Neural progenitor cell (in vitro differentiated cells): ENCODE results near the gene CTSD. TPM values are rescaled to one million over a fixed set of nuclear protein-coding genes. Genes with fewer than 3 reads are reported as not detected.

Experiments used
- DNase-seq: peaks from one replicate; pipeline ENCODE4 v3.0.0-alpha.2; 2016; ENCODE audit warnings: low spot score
- H2AFZ ChIP-seq: fragments of 200-600 bp; sonication (generic); replicated peaks from 2 replicates; pipeline ENCODE4 v1.6.1; 2016; ENCODE audit warnings: antibody characterized with exemption
- H3F3A ChIP-seq: fragments of 200-600 bp; sonication (generic); 2 replicates; pipeline ENCODE4 v1.6.1; 2016; ENCODE audit warnings: antibody characterized with exemption, low read depth
- H3K27ac ChIP-seq: fragments of 200-600 bp; sonication (generic); 2 replicates; pipeline ENCODE4 v1.5.1; 2016; ENCODE audit warnings: mild to moderate bottlenecking
- H3K27me3 ChIP-seq: fragments of 200-600 bp; sonication (generic); 2 replicates; pipeline ENCODE4 v1.6.1; 2016; ENCODE audit warnings: mild to moderate bottlenecking, moderate library complexity
- H3K36me3 ChIP-seq: fragments of 200-600 bp; sonication (generic); 2 replicates; pipeline ENCODE4 v1.5.1; 2016
- H3K4me1 ChIP-seq: fragments of 200-600 bp; sonication (generic); 2 replicates; pipeline ENCODE4 v1.6.1; 2016; ENCODE audit warnings: mixed run types
- H3K4me2 ChIP-seq: fragments of 200-600 bp; sonication (generic); 2 replicates; pipeline ENCODE4 v1.6.1; 2016
- H3K4me3 ChIP-seq: fragments of 200-600 bp; sonication (generic); 2 replicates; pipeline ENCODE4 v1.5.1; 2016
- H3K79me2 ChIP-seq: fragments of 200-600 bp; sonication (generic); 2 replicates; pipeline ENCODE4 v1.6.1; 2016; ENCODE audit warnings: low read depth
- H3K9ac ChIP-seq: fragments of 200-600 bp; sonication (generic); 2 replicates; pipeline ENCODE4 v1.6.1; 2016
- H3K9me3 ChIP-seq: fragments of 200-600 bp; sonication (generic); 2 replicates; pipeline ENCODE4 v1.5.1; 2016; ENCODE audit warnings: low read depth
- H4K20me1 ChIP-seq: fragments of 200-600 bp; sonication (generic); 2 replicates; pipeline ENCODE4 v1.6.1; 2016; ENCODE audit warnings: low read depth
- H3K27ac Mint-ChIP-seq: 3 replicates; pipeline ENCODE4 v1.8.0; 2021; ENCODE audit warnings: mixed read lengths
- H3K27me3 Mint-ChIP-seq: 2 replicates; pipeline ENCODE4 v1.8.0; 2022; ENCODE audit warnings: low read depth, mild to moderate bottlenecking, inconsistent platforms, moderate library complexity, mixed read lengths; ENCODE audit not compliant: insufficient read depth
- H3K36me3 Mint-ChIP-seq: 3 replicates; pipeline ENCODE4 v1.8.0; 2021; ENCODE audit warnings: mixed read lengths
- H3K4me1 Mint-ChIP-seq: 3 replicates; pipeline ENCODE4 v1.8.0; 2021; ENCODE audit warnings: mixed read lengths
- H3K4me3 Mint-ChIP-seq: 3 replicates; pipeline ENCODE4 v1.8.0; 2021; ENCODE audit warnings: mild to moderate bottlenecking, moderate library complexity, mixed read lengths
- H3K9me3 Mint-ChIP-seq: 3 replicates; pipeline ENCODE4 v1.8.0; 2020; ENCODE audit warnings: mixed read lengths
- CTCF ChIP-seq: fragments of 200-600 bp; sonication (generic); IDR thresholded peaks from 2 replicates; pipeline ENCODE4 v1.5.1; 2017; ENCODE audit warnings: antibody characterized with exemption, mild to moderate bottlenecking
- EZH2 ChIP-seq: fragments of 200-600 bp; sonication (generic); IDR thresholded peaks from 2 replicates; pipeline ENCODE4 v1.6.1; 2017; ENCODE audit warnings: antibody characterized with exemption, mild to moderate bottlenecking, moderate library complexity
- EZH2phosphoT487 ChIP-seq: fragments of 200-600 bp; sonication (generic); IDR thresholded peaks from 2 replicates; pipeline ENCODE4 v1.6.1; 2017; ENCODE audit warnings: antibody characterized with exemption
- total RNA-seq: library from RNA; depleted of rRNA; stranded (reverse); fragments of >200 nt; gene quantifications from 2 replicates; pipeline ENCODE4 v1.2.3, GENCODE V29; 2015; ENCODE audit warnings: low replicate concordance

Gene CTSD
- total RNA-seq, 1 donor from 2014 or later: 38.2 TPM

GRCh38 chr11:1760351-1761109 is 3.2 kb downstream of the CTSD start:
- Histone ChIP-seq H4K20me1 (no peaks in the 10 kb centered on the region), H3K9me3 (no peaks in the 10 kb centered on the region), H3K4me3 (no peak overlapping the region), H3K4me2 (no peak overlapping the region), H3K9ac (no peak overlapping the region), H3K27me3 (no peaks in the 10 kb centered on the region), H2AFZ (no peak overlapping the region), H3K27ac (no peak overlapping the region), H3K36me3 (no peaks in the 10 kb centered on the region), H3K4me1 (no peaks in the 10 kb centered on the region), H3F3A (no peaks in the 10 kb centered on the region), H3K79me2 (peaks cover 13% of the 10 kb centered on the region)
- H3K9me3 Mint-ChIP-seq: no peaks in the 10 kb centered on the region
- H3K36me3 Mint-ChIP-seq: no peaks in the 10 kb centered on the region
- no peak overlapping the region for H3K27ac Mint-ChIP-seq
- no peak for DNase-seq
- no peak overlapping the region for H3K4me3 Mint-ChIP-seq
- H3K27me3 Mint-ChIP-seq: peaks cover 2% of the 10 kb centered on the region
- H3K4me1 Mint-ChIP-seq: peaks cover 7% of the 10 kb centered on the region
- TF ChIP-seq EZH2phosphoT487: no peak
- no peak for TF ChIP-seq EZH2
- no peak for TF ChIP-seq CTCF

- no peaks in the 10 kb centered on the region for H4K20me1 ChIP-seq
- no peaks in the 10 kb centered on the region for H3K36me3 ChIP-seq
- no peak overlapping the region for H3K27ac ChIP-seq
- no peak for DNase-seq
- no peaks in the 10 kb centered on the region for H3K27me3 ChIP-seq
- no peak overlapping the region for H2AFZ ChIP-seq
- Mint-ChIP-seq H3K36me3 (no peaks in the 10 kb centered on the region), H3K27ac (no peak overlapping the region), H3K27me3 (peaks cover 2% of the 10 kb centered on the region), H3K4me1 (peaks cover 7% of the 10 kb centered on the region), H3K9me3 (no peaks in the 10 kb centered on the region), H3K4me3 (no peak overlapping the region)
- H3K9me3 ChIP-seq: no peaks in the 10 kb centered on the region
- TF ChIP-seq EZH2phosphoT487 (no peak), EZH2 (no peak), CTCF (no peak)
- H3K9ac ChIP-seq: no peak overlapping the region
- H3F3A ChIP-seq: no peaks in the 10 kb centered on the region
- peaks cover 13% of the 10 kb centered on the region for H3K79me2 ChIP-seq
- no peak overlapping the region for H3K4me2 ChIP-seq
- H3K4me3 ChIP-seq: no peak overlapping the region
- H3K4me1 ChIP-seq: no peaks in the 10 kb centered on the region
Observed at GRCh38 chr11:1759851-1760220, 3.9 kb downstream of the CTSD start.

GRCh38 chr11:1759151-1759850 is 4.4 kb downstream of the CTSD start:
- Histone ChIP-seq H3K4me1 (no peaks in the 10 kb centered on the region), H3K27ac (no peak overlapping the region), H3K79me2 (peaks cover 13% of the 10 kb centered on the region), H2AFZ (no peak overlapping the region), H3K9ac (no peak overlapping the region), H4K20me1 (no peaks in the 10 kb centered on the region), H3K9me3 (no peaks in the 10 kb centered on the region), H3F3A (no peaks in the 10 kb centered on the region), H3K36me3 (no peaks in the 10 kb centered on the region), H3K4me2 (no peak overlapping the region), H3K4me3 (no peak overlapping the region), H3K27me3 (no peaks in the 10 kb centered on the region)
- DNase-seq: no peak
- H3K4me3 Mint-ChIP-seq: no peak overlapping the region
- peaks cover 4% of the 10 kb centered on the region for H3K4me1 Mint-ChIP-seq
- no peak for TF ChIP-seq CTCF
- TF ChIP-seq EZH2: no peak
- TF ChIP-seq EZH2phosphoT487: no peak
- H3K27me3 Mint-ChIP-seq: peaks cover 2% of the 10 kb centered on the region
- no peaks in the 10 kb centered on the region for H3K36me3 Mint-ChIP-seq
- no peaks in the 10 kb centered on the region for H3K9me3 Mint-ChIP-seq
- H3K27ac Mint-ChIP-seq: no peak overlapping the region
